Measurements from ENCODE around the gene DMRTB1.

DNA sequence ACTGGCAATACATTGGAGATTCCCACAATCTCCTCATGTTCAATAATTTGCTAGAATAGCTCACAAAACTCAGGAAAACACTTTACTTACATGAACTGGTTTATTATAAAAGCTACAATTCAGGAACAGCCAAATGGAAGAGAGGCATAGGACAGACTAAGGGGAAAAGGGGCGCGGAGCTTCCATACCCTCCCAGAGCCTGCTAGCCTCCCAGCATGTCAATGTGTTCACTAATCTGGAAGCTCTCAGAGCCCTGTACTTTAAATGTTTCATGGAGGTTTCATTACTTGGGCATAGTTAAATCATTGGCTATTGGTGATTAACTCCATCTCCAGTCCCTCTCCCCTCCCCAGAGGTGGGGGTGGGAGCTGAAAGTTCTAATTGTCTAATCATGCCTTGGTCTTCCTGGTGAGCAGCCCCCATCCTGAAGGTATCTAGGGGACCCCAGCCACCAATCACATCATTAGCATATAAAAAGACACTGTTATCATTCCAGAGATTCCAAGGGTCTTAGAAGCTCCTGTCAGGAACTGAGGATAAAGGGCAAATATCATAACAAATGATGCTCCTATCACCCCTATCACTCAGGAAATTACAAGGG lies 10.9 kb upstream of the DMRTB1 start:
- no peak for TF ChIP-seq GATA3 (IDR thresholded peaks at IDR 0.05; ENCODE audit: low read depth, low read length)
- no peak for TF ChIP-seq GATA2 (IDR thresholded peaks at IDR 0.05; ENCODE audit: low read depth, low read length)
